HT1080 (cell line): ENCODE results near the gene TESK1. TPM values are rescaled to one million over a fixed set of nuclear protein-coding genes. Genes with fewer than 3 reads are reported as not detected.
"Not testable (repeated sequence)": the region's sequence is repeated elsewhere in the genome, so short reads cannot be mapped to it uniquely, and the experiment has no call there.

ENCODE experiments used
- DNase-seq: peaks from one replicate; pipeline ENCODE4 v3.0.0-alpha.2; 2015; ENCODE audit warnings: low read depth
- total RNA-seq: library from RNA; depleted of rRNA; stranded (reverse); fragments of >200 nt; shearing (Covaris generic); gene quantifications from 2 replicates; pipeline ENCODE4 v1.2.3, GENCODE V29; 2014

The TESK1 gene
- total RNA-seq, 1 experiment from 2014 or later, result 9.2 TPM

GRCh38 chr9:35579659-35580227 is 25.3 kb upstream of the TESK1 start:
- not testable (repeated sequence) for DNase-seq

- not testable (repeated sequence) for DNase-seq
Measured at GRCh38 chr9:35583521-35583920, 21.5 kb upstream of the TESK1 start.

GRCh38 chr9:35584681-35585080 is 20.4 kb upstream of the TESK1 start:
- DNase-seq, result not testable (repeated sequence)

- not testable (repeated sequence) for DNase-seq
Measured at GRCh38 chr9:35588506-35588905, 16.6 kb upstream of the TESK1 start.

- DNase-seq, result no peak
Measured at GRCh38 chr9:35593581-35593980, 11.5 kb upstream of the TESK1 start.

GRCh38 chr9:35594471-35594870 is 10.6 kb upstream of the TESK1 start:
- no peak for DNase-seq

GRCh38 chr9:35596907-35597306 is 8.2 kb upstream of the TESK1 start:
- DNase-seq, result not testable (repeated sequence)

GRCh38 chr9:35598866-35599590 is 6.0 kb upstream of the TESK1 start:
- no peak for DNase-seq

GRCh38 chr9:35599763-35600604 is 5.1 kb upstream of the TESK1 start:
- DNase-seq, result no peak

GRCh38 chr9:35603506-35603985 is 1.5 kb upstream of the TESK1 start:
- DNase-seq, result no peak

- DNase-seq, result peak; percentile 99
Measured at GRCh38 chr9:35603986-35604577, 980 bp upstream of the TESK1 start.

GRCh38 chr9:35605351-35606137 is 482 bp downstream of the TESK1 start:
- DNase-seq, result no peak

- peak; percentile 9 for DNase-seq
Measured at GRCh38 chr9:35606138-35606504, 1.1 kb downstream of the TESK1 start.

GRCh38 chr9:35606726-35607125 is 1.7 kb downstream of the TESK1 start:
- DNase-seq, result no peak

GRCh38 chr9:35608221-35608620 is 3.2 kb downstream of the TESK1 start:
- no peak for DNase-seq

GRCh38 chr9:35609001-35609819 is 4.1 kb downstream of the TESK1 start:
- DNase-seq, result no peak

GRCh38 chr9:35609820-35610163 is 4.7 kb downstream of the TESK1 start:
- no peak for DNase-seq

GRCh38 chr9:35611230-35611797 is 6.3 kb downstream of the TESK1 start:
- DNase-seq, result no peak

GRCh38 chr9:35612066-35612465 is 7.0 kb downstream of the TESK1 start:
- not testable (repeated sequence) for DNase-seq

- no peak for DNase-seq
Measured at GRCh38 chr9:35612843-35613242, 7.8 kb downstream of the TESK1 start.
